T47D (cell line): ENCODE results near the gene SCNN1A.

Experiments
- DNase-seq, 2 experiments: peaks; one replicate each; pipeline versions ENCODE4 v3.0.0 to v3.0.0-alpha.2; 2011 to 2012; ENCODE audit warnings: low read depth in 1 of 2, low spot score in 1 of 2
- JUND ChIP-seq: IDR thresholded peaks from 2 replicates; pipeline ENCODE4 v1.6.1; 2012; ENCODE audit warnings: low read depth
- in situ Hi-C: cut with HindIII; loops from 2 replicates; pipeline ENCODE4 v1.10.0; 2016; ENCODE audit warnings: low sequenced_read_pairs, low pct_unique_long_range_greater_than_20kb

Gene SCNN1A

DNA sequence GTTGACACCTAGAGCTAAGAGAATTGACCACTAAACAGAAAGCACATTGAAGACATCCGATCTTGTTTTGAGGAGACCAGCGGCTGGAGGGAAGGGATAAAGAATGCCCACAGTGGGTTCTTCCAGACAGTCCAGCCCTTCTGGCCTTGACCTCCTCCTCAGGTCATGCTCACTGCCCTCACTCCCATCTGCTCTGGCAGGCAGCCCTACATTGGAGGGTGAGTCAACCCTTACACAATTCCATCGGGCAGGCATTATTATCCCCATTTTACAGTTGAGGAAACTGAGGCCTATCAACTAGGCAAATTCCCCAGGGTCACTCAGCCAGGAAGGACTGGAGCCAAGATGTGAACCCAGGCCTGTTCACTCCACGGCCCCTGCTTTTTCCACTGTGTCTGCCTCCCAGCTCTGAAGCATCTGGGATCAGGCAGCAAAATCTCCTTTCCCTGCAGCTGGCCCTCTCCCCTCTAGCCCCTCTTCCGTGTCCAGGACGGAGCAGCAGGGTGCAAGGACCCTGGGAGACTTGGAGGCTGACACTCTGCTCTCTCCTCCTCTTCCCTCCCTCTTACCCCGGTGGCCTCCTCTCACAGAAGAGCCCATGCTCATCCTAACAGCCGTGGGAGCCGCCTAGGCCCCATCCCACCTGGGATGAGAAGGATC, 5.3 kb downstream of the SCNN1A start:
- in situ Hi-C loops: no loop called here
- TF ChIP-seq JUND: no peak
- DNase-seq: no peak

DNA sequence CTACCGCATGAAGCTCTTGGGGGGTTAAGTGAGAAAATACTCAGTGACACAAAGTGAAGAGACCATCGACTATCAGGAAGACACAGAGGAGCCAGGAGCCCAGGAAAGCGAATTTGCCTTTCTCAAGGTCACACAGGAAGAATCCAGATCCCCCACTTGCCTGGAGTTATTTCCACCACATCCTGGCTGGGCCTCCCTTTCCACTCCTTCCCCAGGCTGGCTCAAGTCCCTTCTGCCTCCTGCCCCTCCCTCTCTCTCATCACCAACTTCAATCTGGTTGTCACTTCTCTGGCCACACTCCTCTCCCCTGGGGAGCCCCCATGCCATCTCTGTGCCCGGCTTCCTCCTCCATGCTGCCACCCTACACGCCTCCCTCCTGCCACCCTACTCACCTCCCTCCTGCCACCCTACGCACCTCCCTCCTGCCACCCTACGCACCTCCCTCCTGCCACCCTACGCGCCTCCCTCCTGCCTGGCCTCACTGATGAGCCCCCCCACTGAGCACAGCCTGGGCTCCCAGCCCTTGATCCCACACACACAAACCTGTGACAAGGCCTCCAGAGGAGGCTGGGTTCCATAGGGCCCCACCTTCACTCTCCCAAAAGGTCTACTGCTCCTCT, 6.3 kb downstream of the SCNN1A start:
- no peak for TF ChIP-seq JUND
- DNase-seq: no peak
- in situ Hi-C loops: no loop called here

DNA sequence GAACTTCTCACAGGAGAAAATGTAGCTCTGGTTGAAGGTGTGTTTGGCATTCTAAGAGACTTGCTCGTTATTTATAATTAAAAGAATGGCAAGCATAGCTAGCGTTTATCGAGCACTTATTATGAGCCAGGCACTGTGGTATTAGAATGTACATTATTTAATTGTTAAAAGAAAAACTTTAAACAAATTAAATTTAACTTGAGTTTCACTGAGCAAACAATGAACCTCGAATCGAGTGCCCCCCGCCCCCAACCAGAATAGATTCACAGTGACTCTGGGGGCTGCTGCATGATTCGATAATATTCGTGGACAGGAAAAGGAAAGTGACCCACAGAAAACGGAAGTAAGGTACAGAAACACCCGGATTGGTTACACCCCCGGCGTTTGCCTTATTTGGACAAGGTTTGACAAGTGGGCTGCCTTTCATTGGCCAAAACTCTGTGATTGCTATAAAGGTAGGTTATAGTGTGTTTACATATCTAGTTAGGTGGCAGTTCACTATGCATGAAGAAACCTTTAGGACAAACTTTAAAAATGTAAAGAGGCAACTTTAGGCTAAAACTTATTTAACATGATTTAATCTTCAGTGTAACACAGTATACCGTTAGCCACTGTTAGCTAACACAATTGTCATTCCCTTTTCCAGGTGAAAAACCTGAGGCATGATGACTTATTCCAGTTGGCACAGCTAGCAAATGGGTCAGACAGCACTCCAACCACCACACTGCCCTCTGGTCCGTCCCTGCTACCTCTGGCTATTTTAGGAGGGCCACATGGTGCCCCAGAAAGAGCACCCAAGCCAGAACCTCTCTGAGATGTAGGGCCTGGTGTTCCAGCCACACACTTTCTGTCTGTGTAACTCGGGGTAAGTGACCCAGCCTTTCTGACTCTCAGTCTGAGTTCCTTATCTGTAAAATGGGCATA, 7.1 kb downstream of the SCNN1A start:
- DNase-seq: peak in 1 of 2 experiments; percentile 58

DNA sequence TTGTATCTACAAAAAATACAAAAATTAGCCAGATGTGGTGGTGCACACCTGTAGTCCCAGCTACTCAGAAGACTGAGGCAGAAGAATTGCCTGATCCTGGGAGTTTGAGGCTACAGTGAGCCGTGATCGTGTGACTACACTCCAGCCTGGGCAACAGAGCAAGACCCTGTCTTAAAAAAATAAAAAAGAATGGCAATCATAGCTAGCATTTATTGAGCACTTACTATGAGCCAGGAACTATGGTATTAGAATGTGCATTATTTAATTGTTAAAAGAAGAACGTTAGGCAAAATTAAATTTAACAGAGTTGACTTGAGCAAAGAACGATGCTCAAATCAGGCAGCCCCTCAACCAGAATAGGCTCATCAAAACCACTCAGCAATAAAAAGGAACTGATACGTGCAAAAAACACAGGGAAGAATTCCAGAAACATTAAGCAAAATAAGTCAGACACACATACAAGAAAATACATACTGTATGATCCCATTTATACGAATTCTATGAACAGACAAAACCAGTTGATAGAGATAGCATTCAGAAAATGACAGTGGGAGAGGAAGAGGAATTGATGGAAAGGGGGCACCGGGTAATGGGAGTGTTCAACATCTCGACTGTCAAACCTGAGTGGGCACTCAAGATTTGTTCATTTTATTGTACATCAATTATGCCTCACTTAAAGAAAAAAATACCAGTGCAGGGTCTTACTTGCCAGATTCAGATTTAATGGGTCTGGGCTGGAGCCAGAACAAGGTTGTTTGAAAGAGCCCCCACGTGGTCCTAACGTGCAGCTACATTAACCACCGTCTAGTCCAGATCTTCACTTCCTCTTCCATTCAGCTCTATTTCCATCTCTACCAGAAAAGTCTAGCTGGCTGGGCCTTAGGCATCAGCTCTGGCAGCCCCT, 8.0 kb downstream of the SCNN1A start:
- DNase-seq: no peak
- TF ChIP-seq JUND: no peak
- in situ Hi-C loops: no loop called here

More for the DNA sequence above, 7.1 kb downstream of the SCNN1A start:
- in situ Hi-C loops: no loop called here
- no peak for TF ChIP-seq JUND

DNA sequence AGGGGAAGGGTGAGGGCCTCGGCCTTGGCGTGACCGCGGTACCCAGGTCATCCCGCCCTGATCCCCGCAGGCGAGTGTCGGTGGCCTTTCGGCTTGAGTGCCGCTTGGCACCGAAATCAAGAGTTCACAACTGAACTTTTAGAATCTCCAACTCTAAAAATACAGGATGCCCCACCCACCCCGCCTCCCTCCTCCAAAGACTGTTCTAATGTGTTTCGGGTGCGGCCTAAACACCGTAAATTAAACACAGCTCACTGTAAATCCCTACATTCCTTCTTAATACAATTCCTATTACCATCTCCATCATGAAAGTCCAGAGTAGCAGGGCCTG, 11.4 kb downstream of the SCNN1A start:
- in situ Hi-C loops: no loop called here
- peak in 1 of 2 experiments; percentile 84 for DNase-seq
- no peak for TF ChIP-seq JUND

DNA sequence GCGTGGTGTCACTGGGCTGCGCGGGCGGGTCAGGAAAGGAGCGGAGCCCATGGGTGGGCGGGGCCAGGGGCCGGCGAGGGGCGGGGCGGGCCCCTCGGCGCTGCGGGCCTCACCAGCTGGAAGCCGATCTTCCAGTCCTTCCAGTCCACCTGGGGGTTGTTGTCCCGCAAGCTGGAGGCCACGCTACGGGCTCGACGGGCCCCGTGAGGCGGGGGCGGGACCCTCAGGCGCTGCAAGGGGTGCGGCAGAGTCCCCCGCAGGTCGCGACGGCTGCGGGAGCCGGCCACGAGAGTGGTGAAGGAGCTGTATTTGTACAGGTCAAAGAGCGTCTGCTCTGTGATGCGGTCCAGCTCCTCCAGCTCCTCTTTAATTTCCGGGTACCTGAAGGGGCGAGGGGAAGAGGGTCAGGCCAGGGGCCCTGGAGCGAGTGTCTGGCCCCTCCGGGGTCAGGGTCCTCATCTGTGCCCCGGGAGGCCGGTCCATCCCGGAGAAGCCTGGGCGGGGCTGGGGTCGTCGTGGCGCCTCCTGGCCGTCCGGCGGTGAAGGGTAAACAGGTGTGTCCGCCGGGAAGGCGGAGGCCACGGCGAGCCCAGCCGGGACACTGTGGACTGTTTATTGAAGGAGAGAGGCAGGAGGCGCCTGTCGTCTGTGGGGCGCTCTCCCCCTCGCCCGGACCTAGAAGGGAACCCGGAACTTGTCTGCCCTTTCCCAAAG, 11.9 kb downstream of the SCNN1A start:
- TF ChIP-seq JUND: no peak
- in situ Hi-C loops: no loop called here

DNA sequence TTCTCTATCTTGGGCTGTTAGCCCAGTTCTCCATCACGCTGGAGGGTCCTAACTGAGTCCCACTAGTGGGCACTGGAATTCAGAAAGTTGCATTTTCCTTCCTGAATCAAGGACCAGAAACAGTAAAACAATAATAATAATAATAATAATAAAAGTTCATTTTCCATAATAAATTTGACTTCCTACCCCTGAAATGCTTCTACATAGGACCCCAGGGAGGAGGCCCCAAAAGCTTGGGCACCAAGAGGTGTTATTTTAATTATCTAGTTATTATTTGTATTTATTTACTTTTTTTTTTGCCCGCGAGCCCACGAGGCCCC, 12.4 kb downstream of the SCNN1A start:
- no peak for DNase-seq
- no peak for TF ChIP-seq JUND
- in situ Hi-C loops: no loop called here

More for the DNA sequence above, 11.9 kb downstream of the SCNN1A start:
- peak; percentile 60 to 79 for DNase-seq

DNA sequence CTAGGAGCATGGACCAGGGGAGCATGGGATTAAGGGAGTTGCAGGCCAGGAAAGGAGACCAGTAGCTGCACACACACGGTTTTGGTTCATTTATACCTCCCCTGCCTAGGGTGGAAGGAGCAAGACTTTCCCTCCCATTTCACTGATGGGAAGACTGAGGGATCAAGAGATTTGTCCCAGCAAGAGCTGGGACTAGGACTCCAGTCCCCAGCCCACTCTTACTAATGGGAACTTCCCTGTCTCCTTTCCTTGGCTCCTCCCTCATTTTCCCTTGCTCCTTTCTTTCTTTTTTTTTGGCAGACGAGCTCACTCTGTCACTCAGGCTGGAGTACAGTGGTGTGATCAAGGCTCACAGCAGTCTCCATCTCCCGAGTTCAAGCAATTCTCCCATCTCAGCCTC, 13.0 kb downstream of the SCNN1A start:
- no peak for DNase-seq
- in situ Hi-C loops: no loop called here
- no peak for TF ChIP-seq JUND

DNA sequence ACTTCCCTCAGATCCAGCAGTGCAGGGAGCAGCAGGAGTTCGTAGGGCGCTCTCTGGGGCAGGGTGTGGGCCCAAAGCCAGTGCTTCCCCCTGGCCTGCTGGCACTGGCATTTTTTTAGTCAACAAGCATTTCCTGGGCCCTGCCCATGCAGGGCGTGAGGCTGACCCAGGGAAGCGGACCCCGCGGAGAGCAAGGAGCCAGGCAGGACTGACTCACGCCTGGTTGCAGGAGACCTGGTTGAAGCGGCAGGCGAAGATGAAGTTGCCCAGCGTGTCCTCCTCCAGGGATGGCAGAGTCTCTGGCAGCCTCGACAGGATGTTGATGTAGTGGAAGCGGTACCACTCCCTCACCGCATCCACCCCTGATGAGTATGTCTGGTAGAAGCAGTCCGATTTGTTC, 13.5 kb downstream of the SCNN1A start:
- in situ Hi-C loops: no loop called here
- no peak for DNase-seq
- no peak for TF ChIP-seq JUND

DNA sequence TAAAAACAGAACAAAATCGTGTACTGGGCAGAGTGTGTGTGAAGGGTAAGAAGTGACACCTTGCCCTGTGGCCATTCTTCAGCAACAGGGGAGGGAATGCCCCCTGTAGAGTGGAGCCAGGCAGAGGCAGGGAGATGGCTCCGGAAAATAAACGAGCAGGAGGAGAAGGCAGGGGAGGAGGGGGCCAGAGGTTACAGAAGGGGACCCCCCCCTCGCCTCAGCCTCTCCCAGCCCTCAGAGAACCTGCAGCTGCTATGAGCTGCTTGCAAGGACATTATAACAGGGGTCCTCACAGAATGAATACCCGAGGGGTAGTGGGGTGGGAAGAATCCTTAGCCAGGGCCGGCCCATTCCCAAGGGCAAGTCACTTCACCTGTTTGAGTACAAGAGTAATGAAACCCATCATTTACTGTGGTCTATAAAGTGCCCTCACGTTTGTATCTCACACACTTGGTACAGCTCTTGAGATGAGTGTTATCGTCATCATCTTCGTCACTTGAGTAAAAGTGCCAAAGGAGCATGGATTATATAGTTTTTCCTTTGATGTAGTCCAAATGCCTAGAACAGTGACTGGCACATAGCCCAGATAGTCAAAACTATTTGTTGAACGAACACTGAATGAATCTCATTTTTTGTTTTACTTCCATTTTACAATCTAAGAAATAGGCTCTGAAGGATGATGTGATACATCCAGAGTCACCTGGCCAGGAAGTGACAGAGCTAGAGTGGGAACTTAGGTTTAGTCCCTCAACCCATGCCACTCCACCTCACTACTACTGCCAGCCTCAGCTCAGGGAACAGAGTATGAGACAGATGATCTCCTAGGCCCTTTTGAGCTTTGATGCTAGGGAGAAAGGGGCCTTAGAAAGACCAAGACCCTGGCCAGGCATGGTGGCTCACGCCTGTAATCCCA, 14.5 kb downstream of the SCNN1A start:
- no peak for DNase-seq
- in situ Hi-C loops: no loop called here

DNA sequence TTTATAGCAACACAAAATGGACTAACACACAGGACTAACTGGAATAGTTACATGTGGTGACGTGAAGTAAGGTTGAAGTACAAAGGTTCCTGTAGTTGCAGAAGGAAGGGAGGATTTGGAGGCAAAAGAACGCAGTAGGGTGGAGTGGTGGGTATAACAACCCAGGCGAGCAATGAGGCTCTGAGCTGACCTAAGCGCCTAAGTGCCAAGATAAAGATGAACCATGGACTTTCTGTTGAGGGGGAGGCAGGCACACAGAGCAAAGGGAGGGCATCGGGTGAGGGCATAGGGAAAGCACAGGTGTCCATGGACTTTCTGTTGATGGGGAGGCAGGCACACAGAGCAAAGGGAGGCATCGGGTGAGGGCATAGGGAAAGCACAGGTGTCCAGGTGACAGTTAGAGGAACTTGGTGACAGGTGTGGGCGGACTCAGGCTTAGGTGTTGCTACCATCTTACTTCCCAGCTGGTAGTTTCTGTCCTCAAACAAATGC, 15.2 kb downstream of the SCNN1A start:
- no peak for DNase-seq
- in situ Hi-C loops: no loop called here
- TF ChIP-seq JUND: no peak

More for the DNA sequence above, 14.5 kb downstream of the SCNN1A start:
- no peak for TF ChIP-seq JUND
